ENCODE results near the gene WDR88. TPM values are rescaled to one million over a fixed set of nuclear protein-coding genes. Genes with fewer than 3 reads are reported as not detected.

Gene WDR88
- total and polyA plus RNA-seq, 2 donors (not counting 1 experiment from before 2014, with no cell fraction given) = 0.47 TPM; not detected in 1

- no CpG with 5 or more reads among the region's 1 CpG for WGBS (ENCODE audit: insufficient coverage)
- Mint-ChIP-seq H3K27ac (no peak overlapping the region), H3K4me1 (peaks cover 1% of the 10 kb centered on the region), H3K27me3 (no peaks in the 10 kb centered on the region), H3K4me3 (no peak overlapping the region), H3K9me3 (ENCODE audit: insufficient read depth) (no peaks in the 10 kb centered on the region)
- intact Hi-C loops (cut with micrococcal nuclease) = no loop called here
- H3K4me3 ChIP-seq (ENCODE audit: control extremely low read depth in 1 of 5, extremely low read depth in 1 of 5, insufficient read depth in 1 of 5, low read depth in 2 of 5, low read length in 4 of 5) = no peak overlapping the region
- peaks cover 0 to 2% of the 10 kb centered on the region in 2 donors for H3K4me1 ChIP-seq (ENCODE audit: control insufficient read depth in 2 of 2, insufficient read depth in 2 of 2, low read length in 2 of 2)
- no peak overlapping the region for H3K9ac ChIP-seq (ENCODE audit: low read length)
- H2AFZ ChIP-seq (ENCODE audit: insufficient read depth, low read depth, low read length, poor library complexity, severe bottlenecking) = no peak overlapping the region
- TF ChIP-seq EZH2 (IDR thresholded peaks at IDR 0.05; ENCODE audit: borderline replicate concordance, insufficient read depth, low read depth, low read length, poor library complexity, severe bottlenecking) (no peak), CTCF (IDR thresholded peaks at IDR 0.05) (no peak)
- H4K20me1 ChIP-seq (ENCODE audit: control insufficient read depth, insufficient read depth, low read length, poor library complexity, severe bottlenecking) = no peaks in the 10 kb centered on the region
- POLR2A ChIA-PET = no interaction called here
- H3K27me3 ChIP-seq (replicated peaks in 1 of 4; ENCODE audit: control extremely low read depth in 1 of 4, control insufficient read depth in 3 of 4, insufficient read depth in 4 of 4, low read length in 3 of 4) = no peaks in the 10 kb centered on the region
- CTCF ChIA-PET = interaction anchor here (0.9 kb wide), 1 partner anchor 21 kb away, joined by 3 read pairs; no protein-coding TSS in a partner anchor
- DNase-seq (no peak), ATAC-seq (ENCODE audit: low read depth) (no peak)
- H3K4me2 ChIP-seq (replicated peaks; ENCODE audit: low read depth, low read length, poor library complexity, severe bottlenecking) = no peak overlapping the region
- H3K79me2 ChIP-seq (ENCODE audit: control insufficient read depth, insufficient read depth, low read length) = no peaks in the 10 kb centered on the region
- H3K36me3 ChIP-seq (replicated peaks in 1 of 2; ENCODE audit: control extremely low read depth in 1 of 2, control insufficient read depth in 1 of 2, extremely low read depth in 1 of 2, insufficient read depth in 2 of 2, low read length in 1 of 2) = no peaks in the 10 kb centered on the region
- H3K9me3 ChIP-seq (ENCODE audit: control extremely low read depth in 1 of 3, control insufficient read depth in 2 of 3, insufficient read depth in 1 of 3, low read length in 2 of 3) = peaks cover 1 to 7% (median 4%) of the 10 kb centered on the region in 3 donors
- H3K27ac ChIP-seq (ENCODE audit: low read length in 2 of 2) = no peak overlapping the region
Observed at GRCh38 chr19:33167438-33167837, 35.5 kb downstream of the WDR88 start.

- intact Hi-C loops (cut with micrococcal nuclease) = no loop called here
- CTCF ChIA-PET = no interaction called here
- Histone ChIP-seq H3K36me3 (replicated peaks in 1 of 2; ENCODE audit: control extremely low read depth in 1 of 2, control insufficient read depth in 1 of 2, extremely low read depth in 1 of 2, insufficient read depth in 2 of 2, low read length in 1 of 2) (no peaks in the 10 kb centered on the region), H3K9me3 (ENCODE audit: control extremely low read depth in 1 of 3, control insufficient read depth in 2 of 3, insufficient read depth in 1 of 3, low read length in 2 of 3) (peaks cover 1 to 7% (median 4%) of the 10 kb centered on the region in 3 donors), H3K4me3 (ENCODE audit: control extremely low read depth in 1 of 5, extremely low read depth in 1 of 5, insufficient read depth in 1 of 5, low read depth in 2 of 5, low read length in 4 of 5) (no peak overlapping the region), H3K79me2 (ENCODE audit: control insufficient read depth, insufficient read depth, low read length) (peaks cover 3% of the 10 kb centered on the region), H2AFZ (ENCODE audit: insufficient read depth, low read depth, low read length, poor library complexity, severe bottlenecking) (no peak overlapping the region), H3K27me3 (replicated peaks in 1 of 4; ENCODE audit: control extremely low read depth in 1 of 4, control insufficient read depth in 3 of 4, insufficient read depth in 4 of 4, low read length in 3 of 4) (no peaks in the 10 kb centered on the region), H3K4me1 (ENCODE audit: control insufficient read depth in 2 of 2, insufficient read depth in 2 of 2, low read length in 2 of 2) (peaks cover 0 to 11% of the 10 kb centered on the region in 2 donors), H3K27ac (ENCODE audit: low read length in 2 of 2) (no peak overlapping the region), H3K4me2 (replicated peaks; ENCODE audit: low read depth, low read length, poor library complexity, severe bottlenecking) (no peak overlapping the region), H3K9ac (ENCODE audit: low read length) (no peak overlapping the region), H4K20me1 (ENCODE audit: control insufficient read depth, insufficient read depth, low read length, poor library complexity, severe bottlenecking) (no peaks in the 10 kb centered on the region)
- ATAC-seq (ENCODE audit: low read depth) = no peak
- H3K27ac Mint-ChIP-seq = no peak overlapping the region
- WGBS (ENCODE audit: insufficient coverage) = no CpG with 5 or more reads among the region's 1 CpG
- DNase-seq = no peak
- TF ChIP-seq EZH2 (IDR thresholded peaks at IDR 0.05; ENCODE audit: borderline replicate concordance, insufficient read depth, low read depth, low read length, poor library complexity, severe bottlenecking) (no peak), CTCF (IDR thresholded peaks at IDR 0.05) (no peak)
- POLR2A ChIA-PET = no interaction called here
- H3K4me3 Mint-ChIP-seq = no peak overlapping the region
- no peaks in the 10 kb centered on the region for H3K9me3 Mint-ChIP-seq (ENCODE audit: insufficient read depth)
- peaks cover 6% of the 10 kb centered on the region for H3K4me1 Mint-ChIP-seq
- H3K27me3 Mint-ChIP-seq = no peaks in the 10 kb centered on the region
Observed at GRCh38 chr19:33168528-33168927, 36.6 kb downstream of the WDR88 start.
